ENCODE measurements around the gene SCARB2. TPM values are rescaled to one million over a fixed set of nuclear protein-coding genes. Genes with fewer than 3 reads are reported as not detected.

Gene SCARB2
- total RNA-seq, 4 donors from 2014 or later = 126 to 219 (median 143) TPM

DNA sequence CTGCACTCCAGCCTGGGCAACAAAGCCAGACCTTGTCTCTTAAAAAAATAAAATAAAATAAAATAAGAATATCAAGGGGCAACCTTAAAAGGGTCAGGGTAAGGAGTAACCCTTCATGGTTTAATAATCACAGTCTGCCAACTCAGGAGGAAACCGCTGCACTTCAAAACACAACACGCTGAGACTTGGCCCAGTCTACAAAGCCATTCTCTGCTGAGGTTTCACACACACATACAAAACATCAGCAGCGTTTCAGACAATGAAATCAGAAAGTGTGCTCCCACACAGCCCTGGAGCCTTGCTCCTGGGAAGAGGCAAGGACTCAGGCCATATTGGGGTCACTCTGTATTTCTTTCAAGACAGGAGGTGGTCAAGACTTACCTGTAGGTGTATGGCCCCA is 18.3 kb downstream of the SCARB2 start:
- H3K4me3 ChIP-seq = no peak overlapping the region
- no peaks in the 10 kb centered on the region for H3K27me3 ChIP-seq
- no peak for DNase-seq (ENCODE audit: low spot score in 2 of 2)
- WGBS, 2 donors = 62 to 77% methylated on average over 3 of the region's 3 CpGs
- H3K9me3 ChIP-seq = peaks cover 0 to 3% (median 0%) of the 10 kb centered on the region in 4 donors
- H3K27ac ChIP-seq = peak overlapping the region in 3 of 4 donors; percentile 77 to 91 (median 89)
- TF ChIP-seq, protein P1, sequence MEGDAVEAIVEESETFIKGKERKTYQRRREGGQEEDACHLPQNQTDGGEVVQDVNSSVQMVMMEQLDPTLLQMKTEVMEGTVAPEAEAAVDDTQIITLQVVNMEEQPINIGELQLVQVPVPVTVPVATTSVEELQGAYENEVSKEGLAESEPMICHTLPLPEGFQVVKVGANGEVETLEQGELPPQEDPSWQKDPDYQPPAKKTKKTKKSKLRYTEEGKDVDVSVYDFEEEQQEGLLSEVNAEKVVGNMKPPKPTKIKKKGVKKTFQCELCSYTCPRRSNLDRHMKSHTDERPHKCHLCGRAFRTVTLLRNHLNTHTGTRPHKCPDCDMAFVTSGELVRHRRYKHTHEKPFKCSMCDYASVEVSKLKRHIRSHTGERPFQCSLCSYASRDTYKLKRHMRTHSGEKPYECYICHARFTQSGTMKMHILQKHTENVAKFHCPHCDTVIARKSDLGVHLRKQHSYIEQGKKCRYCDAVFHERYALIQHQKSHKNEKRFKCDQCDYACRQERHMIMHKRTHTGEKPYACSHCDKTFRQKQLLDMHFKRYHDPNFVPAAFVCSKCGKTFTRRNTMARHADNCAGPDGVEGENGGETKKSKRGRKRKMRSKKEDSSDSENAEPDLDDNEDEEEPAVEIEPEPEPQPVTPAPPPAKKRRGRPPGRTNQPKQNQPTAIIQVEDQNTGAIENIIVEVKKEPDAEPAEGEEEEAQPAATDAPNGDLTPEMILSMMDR (IDR thresholded peaks at IDR 0.05) = no peak
- no peak for TF ChIP-seq EP300 (IDR thresholded peaks at IDR 0.05)
- no peak for TF ChIP-seq POLR2A (IDR thresholded peaks at IDR 0.05)
- H3K36me3 ChIP-seq = peaks cover 0 to 49% (median 0%) of the 10 kb centered on the region in 3 donors
- H3K4me1 ChIP-seq = peaks cover 5 to 79% (median 57%) of the 10 kb centered on the region in 4 donors

DNA sequence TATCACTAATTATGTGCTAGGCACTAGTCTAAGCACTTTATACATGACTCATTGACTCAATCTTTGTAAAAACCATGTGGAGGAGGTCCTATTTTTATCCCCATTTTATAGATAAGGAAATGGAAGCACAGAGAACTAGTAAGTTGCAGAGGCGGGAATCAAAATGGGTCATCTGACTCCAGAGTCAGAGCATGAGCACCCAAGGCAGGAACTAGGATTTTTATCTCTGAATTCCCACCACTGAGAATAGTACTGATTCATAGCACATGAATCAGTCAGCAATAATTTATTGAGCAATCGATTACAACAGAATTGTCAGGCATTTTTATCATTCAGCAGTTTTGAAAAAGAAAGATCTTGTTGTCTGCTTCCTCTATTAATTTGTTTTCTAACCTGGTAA is 19.3 kb downstream of the SCARB2 start:
- no peak for TF ChIP-seq POLR2A (IDR thresholded peaks at IDR 0.05)
- TF ChIP-seq, protein P1 (IDR thresholded peaks at IDR 0.05) = no peak
- peak in 1 of 2 donors; percentile 79 for TF ChIP-seq EP300 (IDR thresholded peaks at IDR 0.05)
- Histone ChIP-seq H3K4me1 (peaks cover 4 to 76% (median 49%) of the 10 kb centered on the region in 4 donors), H3K4me3 (no peak overlapping the region), H3K27ac (peak overlapping the region in 3 of 4 donors; percentile 77 to 91 (median 89)), H3K36me3 (peaks cover 0 to 53% (median 0%) of the 10 kb centered on the region in 3 donors), H3K9me3 (peaks cover 0 to 3% (median 0%) of the 10 kb centered on the region in 4 donors), H3K27me3 (no peaks in the 10 kb centered on the region)
- WGBS, 2 donors = 43 to 56% methylated on average over 2 of the region's 2 CpGs
- no peak for DNase-seq (ENCODE audit: low spot score in 2 of 2)

DNA sequence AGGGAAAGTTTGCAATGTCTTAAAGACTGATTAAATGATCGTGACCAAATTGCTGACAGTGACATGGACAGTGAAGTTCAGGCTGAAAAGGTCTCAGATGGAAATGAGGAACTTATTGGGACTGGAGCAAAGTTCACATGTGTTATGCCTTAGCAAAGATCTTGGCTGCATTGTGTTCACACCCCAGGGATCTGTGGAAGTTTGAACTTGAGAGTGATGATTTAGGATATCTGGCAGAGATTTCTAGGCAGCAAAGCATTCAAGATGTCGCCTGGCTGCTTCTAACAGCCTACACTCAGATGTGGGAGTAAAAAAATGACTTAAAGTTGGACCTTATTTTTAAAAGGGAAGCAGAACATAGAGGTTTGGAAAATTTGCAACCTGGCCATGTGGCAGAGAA is 21.4 kb downstream of the SCARB2 start:
- peaks cover 0 to 72% (median 29%) of the 10 kb centered on the region in 4 donors for H3K4me1 ChIP-seq
- no peak overlapping the region for H3K4me3 ChIP-seq
- H3K27ac ChIP-seq = peak overlapping the region in 1 of 4 donors; percentile 4
- peaks cover 0 to 53% (median 0%) of the 10 kb centered on the region in 3 donors for H3K36me3 ChIP-seq
- peaks cover 0 to 3% (median 0%) of the 10 kb centered on the region in 4 donors for H3K9me3 ChIP-seq
- no peak for TF ChIP-seq EP300 (IDR thresholded peaks at IDR 0.05)
- no peak for TF ChIP-seq POLR2A (IDR thresholded peaks at IDR 0.05)
- TF ChIP-seq, protein P1 (IDR thresholded peaks at IDR 0.05) = no peak
- DNase-seq (ENCODE audit: low spot score in 2 of 2) = no peak
- H3K27me3 ChIP-seq = no peaks in the 10 kb centered on the region
- WGBS, 2 donors = 62% methylated on average over 2 of the region's 2 CpGs

DNA sequence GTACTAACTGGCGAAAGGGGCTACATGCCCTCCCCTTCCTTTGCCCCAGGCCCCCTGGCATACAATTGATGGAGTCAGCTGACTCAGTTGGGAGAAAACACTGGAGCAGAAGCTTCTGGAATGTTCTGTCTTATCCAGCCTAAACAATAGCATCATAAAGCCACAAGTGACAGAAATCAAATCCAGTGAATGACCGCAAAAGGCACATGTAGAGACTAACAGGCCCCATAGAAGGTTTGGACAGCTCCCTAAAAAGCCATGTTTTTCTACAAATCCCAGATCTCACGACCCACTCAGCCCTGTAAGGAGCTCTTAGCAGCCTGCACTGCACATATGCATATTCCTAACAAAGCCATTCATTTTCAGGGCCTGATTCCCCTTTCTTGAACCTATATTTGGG is 25.1 kb downstream of the SCARB2 start:
- TF ChIP-seq EP300 (IDR thresholded peaks at IDR 0.05) = no peak
- TF ChIP-seq POLR2A (IDR thresholded peaks at IDR 0.05) = no peak
- TF ChIP-seq, protein P1 (IDR thresholded peaks at IDR 0.05) = no peak
- Histone ChIP-seq H3K36me3 (peaks cover 0 to 41% (median 3%) of the 10 kb centered on the region in 3 donors), H3K27me3 (no peaks in the 10 kb centered on the region), H3K27ac (peak overlapping the region in 1 of 4 donors; percentile 33), H3K4me3 (no peak overlapping the region), H3K4me1 (peaks cover 0 to 42% (median 3%) of the 10 kb centered on the region in 4 donors), H3K9me3 (peaks cover 0 to 3% (median 0%) of the 10 kb centered on the region in 4 donors)
- 55 to 70% methylated on average over 3 of the region's 3 CpGs for WGBS, 2 donors
- DNase-seq (ENCODE audit: low spot score in 2 of 2) = no peak

DNA sequence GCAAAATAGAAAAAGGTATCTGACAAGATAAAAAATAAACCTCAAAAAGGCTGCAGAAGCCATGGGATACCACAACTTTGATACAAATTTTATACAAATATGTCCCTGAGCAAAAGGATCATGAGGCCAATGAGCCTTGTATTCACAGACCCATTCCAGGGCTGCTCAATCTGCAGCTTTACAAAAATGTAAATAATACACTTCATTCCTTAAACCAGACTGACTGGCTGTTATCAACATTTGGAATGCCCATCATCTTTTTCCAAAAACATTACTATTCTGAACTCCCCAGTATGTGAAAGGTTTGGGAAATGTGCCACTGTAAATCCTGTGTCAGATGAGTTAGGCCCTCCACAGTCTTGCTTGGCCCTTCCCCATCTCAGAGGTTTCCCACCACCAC is 25.5 kb downstream of the SCARB2 start:
- no peak for TF ChIP-seq EP300 (IDR thresholded peaks at IDR 0.05)
- TF ChIP-seq, protein P1 (IDR thresholded peaks at IDR 0.05) = no peak
- TF ChIP-seq POLR2A (IDR thresholded peaks at IDR 0.05) = no peak
- no peak for DNase-seq (ENCODE audit: low spot score in 2 of 2)
- Histone ChIP-seq H3K27ac (peak overlapping the region in 1 of 4 donors; percentile 33), H3K36me3 (peaks cover 0 to 37% (median 3%) of the 10 kb centered on the region in 3 donors), H3K27me3 (no peaks in the 10 kb centered on the region), H3K4me1 (peaks cover 0 to 41% (median 3%) of the 10 kb centered on the region in 4 donors), H3K4me3 (no peak overlapping the region), H3K9me3 (peaks cover 0 to 3% (median 0%) of the 10 kb centered on the region in 4 donors)

All from tibial nerve (tissue), 4 donors.